HEK293 (cell line): ENCODE data around the gene PIK3AP1.

ENCODE experiments used
- CTCF ChIP-seq: fragments of 450-650 bp; formaldehyde crosslinking; IDR thresholded peaks from 2 replicates; pipeline ENCODE4 v1.5.1; 2016; ENCODE audit warnings: missing biosample characterization, missing genetic modification characterization
- ZNF837 ChIP-seq: fragments of 450-650 bp; formaldehyde crosslinking; IDR thresholded peaks from 2 replicates; pipeline ENCODE4 v1.5.1; 2016; ENCODE audit warnings: missing biosample characterization, missing genetic modification characterization

GRCh38 chr10:96609510-96609909 lies 110.8 kb downstream of the PIK3AP1 start:
- TF ChIP-seq CTCF (no peak), ZNF837 (tag by site-specific recombination) (no peak)
